COLO829 (cell line): ENCODE data around the gene ANKRD44.
"Not testable (repeated sequence)": the region's sequence is repeated elsewhere in the genome, so short reads cannot be mapped to it uniquely, and the experiment has no call there.

Source experiments
- DNase-seq: peaks from one replicate; pipeline ENCODE4 v3.0.0; 2012; ENCODE audit warnings: low spot score

Gene ANKRD44

GRCh38 chr2:197075754-197076337 is 234.7 kb downstream of the ANKRD44 start:
- no peak for DNase-seq

- DNase-seq: no peak
These were observed 235.3 kb downstream of the ANKRD44 start for GRCh38 chr2:197075281-197075680.

- peak; percentile 92 for DNase-seq
These were observed 236.7 kb downstream of the ANKRD44 start for GRCh38 chr2:197073701-197074433.

GRCh38 chr2:197073270-197073669 is 237.3 kb downstream of the ANKRD44 start:
- no peak for DNase-seq

- DNase-seq: peak; percentile 37
These were observed 238.0 kb downstream of the ANKRD44 start for GRCh38 chr2:197072533-197072932.

- DNase-seq: no peak
These were observed 238.7 kb downstream of the ANKRD44 start for GRCh38 chr2:197071790-197072436.

GRCh38 chr2:197071213-197071612 is 239.4 kb downstream of the ANKRD44 start:
- no peak for DNase-seq

- no peak for DNase-seq
These were observed 240.6 kb downstream of the ANKRD44 start for GRCh38 chr2:197069958-197070357.

- DNase-seq: not testable (repeated sequence)
These were observed 248.0 kb downstream of the ANKRD44 start for GRCh38 chr2:197062574-197062973.

GRCh38 chr2:197059477-197059876 is 251.1 kb downstream of the ANKRD44 start:
- no peak for DNase-seq

- DNase-seq: no peak
These were observed 251.7 kb downstream of the ANKRD44 start for GRCh38 chr2:197058777-197059300.

GRCh38 chr2:197057959-197058358 is 252.6 kb downstream of the ANKRD44 start:
- no peak for DNase-seq

GRCh38 chr2:197055045-197055444 is 255.5 kb downstream of the ANKRD44 start:
- no peak for DNase-seq

GRCh38 chr2:197054437-197054836 is 256.1 kb downstream of the ANKRD44 start:
- no peak for DNase-seq

GRCh38 chr2:197052356-197052755 is 258.2 kb downstream of the ANKRD44 start:
- no peak for DNase-seq

GRCh38 chr2:197045115-197045514 is 265.5 kb downstream of the ANKRD44 start:
- DNase-seq: no peak

- no peak for DNase-seq
These were observed 267.8 kb downstream of the ANKRD44 start for GRCh38 chr2:197042739-197043196.

- DNase-seq: no peak
These were observed 272.6 kb downstream of the ANKRD44 start for GRCh38 chr2:197037863-197038398.

- DNase-seq: no peak
These were observed 275.6 kb downstream of the ANKRD44 start for GRCh38 chr2:197035002-197035401.

GRCh38 chr2:197034292-197034691 is 276.3 kb downstream of the ANKRD44 start:
- no peak for DNase-seq

- no peak for DNase-seq
These were observed 277.4 kb downstream of the ANKRD44 start for GRCh38 chr2:197033222-197033621.

GRCh38 chr2:197031803-197032202 is 278.8 kb downstream of the ANKRD44 start:
- no peak for DNase-seq

GRCh38 chr2:197030090-197030489 is 280.5 kb downstream of the ANKRD44 start:
- no peak for DNase-seq
